ENCODE measurements around the gene GPBAR1.

DNA sequence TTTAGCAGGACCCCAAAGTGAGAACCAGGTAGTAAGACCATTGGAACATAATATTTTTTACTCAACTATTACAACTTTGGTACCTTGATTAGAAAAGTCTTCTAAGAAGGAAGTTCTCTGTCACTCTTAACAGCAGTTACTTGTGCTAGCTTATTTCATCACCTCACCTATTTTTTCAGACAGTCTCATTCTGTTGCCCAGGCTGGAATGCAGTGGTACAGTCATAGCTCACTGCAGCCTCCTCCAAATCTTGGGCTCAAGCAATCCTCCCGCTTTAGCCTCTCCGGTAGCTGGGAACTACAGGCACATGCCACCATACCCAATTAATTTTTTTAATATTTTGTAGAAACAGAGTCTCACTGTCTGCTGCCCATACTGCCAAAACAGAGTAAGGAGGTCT lies 25.8 kb upstream of the GPBAR1 start:
- TF ChIP-seq, protein P1, sequence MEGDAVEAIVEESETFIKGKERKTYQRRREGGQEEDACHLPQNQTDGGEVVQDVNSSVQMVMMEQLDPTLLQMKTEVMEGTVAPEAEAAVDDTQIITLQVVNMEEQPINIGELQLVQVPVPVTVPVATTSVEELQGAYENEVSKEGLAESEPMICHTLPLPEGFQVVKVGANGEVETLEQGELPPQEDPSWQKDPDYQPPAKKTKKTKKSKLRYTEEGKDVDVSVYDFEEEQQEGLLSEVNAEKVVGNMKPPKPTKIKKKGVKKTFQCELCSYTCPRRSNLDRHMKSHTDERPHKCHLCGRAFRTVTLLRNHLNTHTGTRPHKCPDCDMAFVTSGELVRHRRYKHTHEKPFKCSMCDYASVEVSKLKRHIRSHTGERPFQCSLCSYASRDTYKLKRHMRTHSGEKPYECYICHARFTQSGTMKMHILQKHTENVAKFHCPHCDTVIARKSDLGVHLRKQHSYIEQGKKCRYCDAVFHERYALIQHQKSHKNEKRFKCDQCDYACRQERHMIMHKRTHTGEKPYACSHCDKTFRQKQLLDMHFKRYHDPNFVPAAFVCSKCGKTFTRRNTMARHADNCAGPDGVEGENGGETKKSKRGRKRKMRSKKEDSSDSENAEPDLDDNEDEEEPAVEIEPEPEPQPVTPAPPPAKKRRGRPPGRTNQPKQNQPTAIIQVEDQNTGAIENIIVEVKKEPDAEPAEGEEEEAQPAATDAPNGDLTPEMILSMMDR (conservative IDR thresholded peaks at IDR 0.05; ENCODE audit: low read depth in 2 of 2): no peak
- TF ChIP-seq EZH2 (IDR thresholded peaks at IDR 0.05; ENCODE audit: low read depth, unreplicated experiment): no peak
- TF ChIP-seq JUNB (IDR thresholded peaks at IDR 0.05; ENCODE audit: unreplicated experiment): no peak
- TF ChIP-seq, protein P2, sequence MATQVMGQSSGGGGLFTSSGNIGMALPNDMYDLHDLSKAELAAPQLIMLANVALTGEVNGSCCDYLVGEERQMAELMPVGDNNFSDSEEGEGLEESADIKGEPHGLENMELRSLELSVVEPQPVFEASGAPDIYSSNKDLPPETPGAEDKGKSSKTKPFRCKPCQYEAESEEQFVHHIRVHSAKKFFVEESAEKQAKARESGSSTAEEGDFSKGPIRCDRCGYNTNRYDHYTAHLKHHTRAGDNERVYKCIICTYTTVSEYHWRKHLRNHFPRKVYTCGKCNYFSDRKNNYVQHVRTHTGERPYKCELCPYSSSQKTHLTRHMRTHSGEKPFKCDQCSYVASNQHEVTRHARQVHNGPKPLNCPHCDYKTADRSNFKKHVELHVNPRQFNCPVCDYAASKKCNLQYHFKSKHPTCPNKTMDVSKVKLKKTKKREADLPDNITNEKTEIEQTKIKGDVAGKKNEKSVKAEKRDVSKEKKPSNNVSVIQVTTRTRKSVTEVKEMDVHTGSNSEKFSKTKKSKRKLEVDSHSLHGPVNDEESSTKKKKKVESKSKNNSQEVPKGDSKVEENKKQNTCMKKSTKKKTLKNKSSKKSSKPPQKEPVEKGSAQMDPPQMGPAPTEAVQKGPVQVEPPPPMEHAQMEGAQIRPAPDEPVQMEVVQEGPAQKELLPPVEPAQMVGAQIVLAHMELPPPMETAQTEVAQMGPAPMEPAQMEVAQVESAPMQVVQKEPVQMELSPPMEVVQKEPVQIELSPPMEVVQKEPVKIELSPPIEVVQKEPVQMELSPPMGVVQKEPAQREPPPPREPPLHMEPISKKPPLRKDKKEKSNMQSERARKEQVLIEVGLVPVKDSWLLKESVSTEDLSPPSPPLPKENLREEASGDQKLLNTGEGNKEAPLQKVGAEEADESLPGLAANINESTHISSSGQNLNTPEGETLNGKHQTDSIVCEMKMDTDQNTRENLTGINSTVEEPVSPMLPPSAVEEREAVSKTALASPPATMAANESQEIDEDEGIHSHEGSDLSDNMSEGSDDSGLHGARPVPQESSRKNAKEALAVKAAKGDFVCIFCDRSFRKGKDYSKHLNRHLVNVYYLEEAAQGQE (IDR thresholded peaks at IDR 0.05; ENCODE audit: unreplicated experiment): no peak
- no peak for TF ChIP-seq EZH2phosphoT487 (IDR thresholded peaks at IDR 0.05; ENCODE audit: unreplicated experiment)
- TF ChIP-seq ZNF331 (CRISPR knock-in tag; IDR thresholded peaks at IDR 0.05; ENCODE audit: low read depth): no peak
- TF ChIP-seq, protein P3, sequence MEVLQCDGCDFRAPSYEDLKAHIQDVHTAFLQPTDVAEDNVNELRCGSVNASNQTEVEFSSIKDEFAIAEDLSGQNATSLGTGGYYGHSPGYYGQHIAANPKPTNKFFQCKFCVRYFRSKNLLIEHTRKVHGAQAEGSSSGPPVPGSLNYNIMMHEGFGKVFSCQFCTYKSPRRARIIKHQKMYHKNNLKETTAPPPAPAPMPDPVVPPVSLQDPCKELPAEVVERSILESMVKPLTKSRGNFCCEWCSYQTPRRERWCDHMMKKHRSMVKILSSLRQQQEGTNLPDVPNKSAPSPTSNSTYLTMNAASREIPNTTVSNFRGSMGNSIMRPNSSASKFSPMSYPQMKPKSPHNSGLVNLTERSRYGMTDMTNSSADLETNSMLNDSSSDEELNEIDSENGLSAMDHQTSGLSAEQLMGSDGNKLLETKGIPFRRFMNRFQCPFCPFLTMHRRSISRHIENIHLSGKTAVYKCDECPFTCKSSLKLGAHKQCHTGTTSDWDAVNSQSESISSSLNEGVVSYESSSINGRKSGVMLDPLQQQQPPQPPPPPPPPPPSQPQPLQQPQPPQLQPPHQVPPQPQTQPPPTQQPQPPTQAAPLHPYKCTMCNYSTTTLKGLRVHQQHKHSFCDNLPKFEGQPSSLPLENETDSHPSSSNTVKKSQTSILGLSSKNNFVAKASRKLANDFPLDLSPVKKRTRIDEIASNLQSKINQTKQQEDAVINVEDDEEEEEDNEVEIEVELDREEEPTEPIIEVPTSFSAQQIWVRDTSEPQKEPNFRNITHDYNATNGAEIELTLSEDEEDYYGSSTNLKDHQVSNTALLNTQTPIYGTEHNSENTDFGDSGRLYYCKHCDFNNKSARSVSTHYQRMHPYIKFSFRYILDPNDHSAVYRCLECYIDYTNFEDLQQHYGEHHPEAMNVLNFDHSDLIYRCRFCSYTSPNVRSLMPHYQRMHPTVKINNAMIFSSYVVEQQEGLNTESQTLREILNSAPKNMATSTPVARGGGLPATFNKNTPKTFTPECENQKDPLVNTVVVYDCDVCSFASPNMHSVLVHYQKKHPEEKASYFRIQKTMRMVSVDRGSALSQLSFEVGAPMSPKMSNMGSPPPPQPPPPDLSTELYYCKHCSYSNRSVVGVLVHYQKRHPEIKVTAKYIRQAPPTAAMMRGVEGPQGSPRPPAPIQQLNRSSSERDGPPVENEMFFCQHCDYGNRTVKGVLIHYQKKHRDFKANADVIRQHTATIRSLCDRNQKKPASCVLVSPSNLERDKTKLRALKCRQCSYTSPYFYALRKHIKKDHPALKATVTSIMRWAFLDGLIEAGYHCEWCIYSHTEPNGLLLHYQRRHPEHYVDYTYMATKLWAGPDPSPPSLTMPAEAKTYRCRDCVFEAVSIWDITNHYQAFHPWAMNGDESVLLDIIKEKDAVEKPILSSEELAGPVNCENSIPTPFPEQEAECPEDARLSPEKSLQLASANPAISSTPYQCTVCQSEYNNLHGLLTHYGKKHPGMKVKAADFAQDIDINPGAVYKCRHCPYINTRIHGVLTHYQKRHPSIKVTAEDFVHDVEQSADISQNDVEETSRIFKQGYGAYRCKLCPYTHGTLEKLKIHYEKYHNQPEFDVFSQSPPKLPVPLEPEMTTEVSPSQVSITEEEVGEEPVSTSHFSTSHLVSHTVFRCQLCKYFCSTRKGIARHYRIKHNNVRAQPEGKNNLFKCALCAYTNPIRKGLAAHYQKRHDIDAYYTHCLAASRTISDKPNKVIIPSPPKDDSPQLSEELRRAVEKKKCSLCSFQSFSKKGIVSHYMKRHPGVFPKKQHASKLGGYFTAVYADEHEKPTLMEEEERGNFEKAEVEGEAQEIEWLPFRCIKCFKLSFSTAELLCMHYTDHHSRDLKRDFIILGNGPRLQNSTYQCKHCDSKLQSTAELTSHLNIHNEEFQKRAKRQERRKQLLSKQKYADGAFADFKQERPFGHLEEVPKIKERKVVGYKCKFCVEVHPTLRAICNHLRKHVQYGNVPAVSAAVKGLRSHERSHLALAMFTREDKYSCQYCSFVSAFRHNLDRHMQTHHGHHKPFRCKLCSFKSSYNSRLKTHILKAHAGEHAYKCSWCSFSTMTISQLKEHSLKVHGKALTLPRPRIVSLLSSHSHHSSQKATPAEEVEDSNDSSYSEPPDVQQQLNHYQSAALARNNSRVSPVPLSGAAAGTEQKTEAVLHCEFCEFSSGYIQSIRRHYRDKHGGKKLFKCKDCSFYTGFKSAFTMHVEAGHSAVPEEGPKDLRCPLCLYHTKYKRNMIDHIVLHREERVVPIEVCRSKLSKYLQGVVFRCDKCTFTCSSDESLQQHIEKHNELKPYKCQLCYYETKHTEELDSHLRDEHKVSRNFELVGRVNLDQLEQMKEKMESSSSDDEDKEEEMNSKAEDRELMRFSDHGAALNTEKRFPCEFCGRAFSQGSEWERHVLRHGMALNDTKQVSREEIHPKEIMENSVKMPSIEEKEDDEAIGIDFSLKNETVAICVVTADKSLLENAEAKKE (CRISPR knock-in tag; IDR thresholded peaks at IDR 0.05): no peak
- TF ChIP-seq CREB1 (CRISPR knock-in tag; IDR thresholded peaks at IDR 0.05; ENCODE audit: low read depth): no peak
- TF ChIP-seq POLR2AphosphoS5 (IDR thresholded peaks at IDR 0.05; ENCODE audit: low read depth): no peak
